Astrocyte (in vitro differentiated cells and primary cell): Measurements from ENCODE around the gene ZNF467. TPM values are rescaled to one million over a fixed set of nuclear protein-coding genes. Genes with fewer than 3 reads are reported as not detected.

ENCODE experiments used
- DNase-seq: peaks from one replicate; pipeline ENCODE4 v3.0.0-alpha.2; 2010; ENCODE audit warnings: low read depth
- FAIRE-seq: peaks from 2 replicates; lab custom pipeline; 2011; peaks lifted over from hg19 to GRCh38; lab: Jason Lieb, UNC
- H2AFZ ChIP-seq: 2 replicates; pipeline ENCODE4 v1.6.0; 2012; ENCODE audit warnings: low read depth, low read length, inconsistent platforms
- H3K27ac ChIP-seq: 2 replicates; pipeline ENCODE4 v1.5.1; 2011; ENCODE audit warnings: low read depth, low read length, inconsistent platforms
- H3K27me3 ChIP-seq: 2 replicates; pipeline ENCODE4 v1.6.0; 2011; ENCODE audit warnings: low read length, inconsistent platforms; ENCODE audit not compliant: insufficient read depth
- H3K36me3 ChIP-seq: 2 replicates; pipeline ENCODE4 v1.5.1; 2011; ENCODE audit warnings: low read length, inconsistent platforms; ENCODE audit not compliant: insufficient read depth
- H3K4me1 ChIP-seq: 2 replicates; pipeline ENCODE4 v1.5.1; 2011; ENCODE audit warnings: low read length, inconsistent platforms; ENCODE audit not compliant: insufficient read depth
- H3K4me2 ChIP-seq: 2 replicates; pipeline ENCODE4 v1.6.0; 2012; ENCODE audit warnings: low read length, inconsistent platforms
- H3K4me3 ChIP-seq: 2 replicates; pipeline ENCODE4 v1.5.1; 2011; ENCODE audit warnings: low read depth, mild to moderate bottlenecking, low read length, inconsistent platforms; ENCODE audit not compliant: insufficient read depth
- H3K79me2 ChIP-seq: 2 replicates; pipeline ENCODE4 v1.6.0; 2012; ENCODE audit warnings: mild to moderate bottlenecking, low read length, inconsistent platforms; ENCODE audit not compliant: insufficient read depth
- H3K9ac ChIP-seq: 2 replicates; pipeline ENCODE4 v1.6.0; 2012; ENCODE audit warnings: mild to moderate bottlenecking, low read length, inconsistent platforms
- H3K9me3 ChIP-seq: 2 replicates; pipeline ENCODE4 v1.5.1; 2012; ENCODE audit warnings: low read depth, mild to moderate bottlenecking, low read length, inconsistent platforms; ENCODE audit not compliant: insufficient read depth
- H4K20me1 ChIP-seq: 2 replicates; pipeline ENCODE4 v1.6.0; 2012; ENCODE audit warnings: low read length, inconsistent platforms; ENCODE audit not compliant: insufficient read depth
- H3K27ac Mint-ChIP-seq: one replicate; pipeline ENCODE4 v1.8.0; 2021; ENCODE audit warnings: mild to moderate bottlenecking, mixed read lengths; ENCODE audit not compliant: unreplicated experiment
- H3K27me3 Mint-ChIP-seq: one replicate; pipeline ENCODE4 v1.8.0; 2021; ENCODE audit warnings: low read depth, mixed read lengths; ENCODE audit not compliant: unreplicated experiment
- H3K36me3 Mint-ChIP-seq: one replicate; pipeline ENCODE4 v1.8.0; 2021; ENCODE audit warnings: low read depth, mixed read lengths; ENCODE audit not compliant: unreplicated experiment
- H3K4me1 Mint-ChIP-seq: one replicate; pipeline ENCODE4 v1.8.0; 2021; ENCODE audit warnings: low read depth, mixed read lengths; ENCODE audit not compliant: unreplicated experiment
- H3K4me3 Mint-ChIP-seq: one replicate; pipeline ENCODE4 v1.8.0; 2021; ENCODE audit warnings: mild to moderate bottlenecking, moderate library complexity, mixed read lengths; ENCODE audit not compliant: unreplicated experiment
- H3K9me3 Mint-ChIP-seq: one replicate; pipeline ENCODE4 v1.8.0; 2021; ENCODE audit warnings: mild to moderate bottlenecking, mixed read lengths; ENCODE audit not compliant: unreplicated experiment
- EZH2 ChIP-seq: IDR thresholded peaks from 2 replicates; pipeline ENCODE4 v1.6.1; 2012; ENCODE audit warnings: mild to moderate bottlenecking, low read length, inconsistent platforms; ENCODE audit not compliant: insufficient read depth
- total RNA-seq: library from RNA; stranded (reverse); gene quantifications from 2 replicates; pipeline ENCODE4 v1.2.1, GENCODE V29; 2021
- TF ChIP-seq, protein P1 (sequence below): IDR thresholded peaks from 2 replicates; pipeline ENCODE4 v1.5.1; 2011; ENCODE audit warnings: low read depth, mild to moderate bottlenecking, inconsistent platforms, low read length, moderate library complexity; ENCODE audit not compliant: insufficient read depth

The ZNF467 gene
- total RNA-seq, 1 donor from 2014 or later: 16.6 TPM

DNA sequence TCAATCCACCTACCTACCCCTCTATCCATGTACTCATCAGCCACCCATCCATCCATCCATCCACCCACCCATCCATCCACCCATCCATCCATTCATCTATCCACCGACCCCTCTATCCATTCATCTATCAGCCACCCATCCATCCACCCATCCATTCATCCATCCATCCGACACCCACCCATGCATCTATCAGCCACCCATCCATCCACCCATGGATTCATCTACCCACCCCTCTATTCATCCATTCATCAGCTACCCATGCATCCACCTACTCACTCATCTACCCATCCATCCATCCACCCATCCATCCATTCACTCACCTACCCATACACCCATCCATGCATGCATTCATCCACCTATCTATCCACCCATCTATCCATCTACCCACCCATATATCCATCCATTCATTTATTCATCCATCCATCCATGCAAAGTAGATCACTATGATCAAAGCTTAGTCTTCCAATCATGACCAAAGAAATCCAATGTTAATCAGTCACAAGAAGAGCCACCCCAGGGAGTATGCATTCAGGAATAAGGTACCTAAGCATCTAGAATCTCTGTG is 27.7 kb upstream of the ZNF467 start:
- no peak overlapping the region for H3K4me3 Mint-ChIP-seq
- TF ChIP-seq, protein P1, sequence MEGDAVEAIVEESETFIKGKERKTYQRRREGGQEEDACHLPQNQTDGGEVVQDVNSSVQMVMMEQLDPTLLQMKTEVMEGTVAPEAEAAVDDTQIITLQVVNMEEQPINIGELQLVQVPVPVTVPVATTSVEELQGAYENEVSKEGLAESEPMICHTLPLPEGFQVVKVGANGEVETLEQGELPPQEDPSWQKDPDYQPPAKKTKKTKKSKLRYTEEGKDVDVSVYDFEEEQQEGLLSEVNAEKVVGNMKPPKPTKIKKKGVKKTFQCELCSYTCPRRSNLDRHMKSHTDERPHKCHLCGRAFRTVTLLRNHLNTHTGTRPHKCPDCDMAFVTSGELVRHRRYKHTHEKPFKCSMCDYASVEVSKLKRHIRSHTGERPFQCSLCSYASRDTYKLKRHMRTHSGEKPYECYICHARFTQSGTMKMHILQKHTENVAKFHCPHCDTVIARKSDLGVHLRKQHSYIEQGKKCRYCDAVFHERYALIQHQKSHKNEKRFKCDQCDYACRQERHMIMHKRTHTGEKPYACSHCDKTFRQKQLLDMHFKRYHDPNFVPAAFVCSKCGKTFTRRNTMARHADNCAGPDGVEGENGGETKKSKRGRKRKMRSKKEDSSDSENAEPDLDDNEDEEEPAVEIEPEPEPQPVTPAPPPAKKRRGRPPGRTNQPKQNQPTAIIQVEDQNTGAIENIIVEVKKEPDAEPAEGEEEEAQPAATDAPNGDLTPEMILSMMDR: no peak
- no peak for TF ChIP-seq EZH2
- H2AFZ ChIP-seq: no peak overlapping the region
- H3K36me3 Mint-ChIP-seq: no peaks in the 10 kb centered on the region
- H3K27me3 Mint-ChIP-seq: peaks cover 37% of the 10 kb centered on the region
- H3K4me3 ChIP-seq: no peak overlapping the region
- no peaks in the 10 kb centered on the region for H3K9me3 ChIP-seq
- H4K20me1 ChIP-seq: no peaks in the 10 kb centered on the region
- no peaks in the 10 kb centered on the region for H3K4me1 Mint-ChIP-seq
- H3K9me3 Mint-ChIP-seq: no peaks in the 10 kb centered on the region
- DNase-seq (no peak), FAIRE-seq (no peak)
- no peaks in the 10 kb centered on the region for H3K36me3 ChIP-seq
- H3K79me2 ChIP-seq: no peaks in the 10 kb centered on the region
- no peak overlapping the region for H3K9ac ChIP-seq
- no peaks in the 10 kb centered on the region for H3K4me1 ChIP-seq
- no peaks in the 10 kb centered on the region for H3K27me3 ChIP-seq
- H3K4me2 ChIP-seq: no peak overlapping the region
- no peak overlapping the region for H3K27ac ChIP-seq
- no peak overlapping the region for H3K27ac Mint-ChIP-seq

DNA sequence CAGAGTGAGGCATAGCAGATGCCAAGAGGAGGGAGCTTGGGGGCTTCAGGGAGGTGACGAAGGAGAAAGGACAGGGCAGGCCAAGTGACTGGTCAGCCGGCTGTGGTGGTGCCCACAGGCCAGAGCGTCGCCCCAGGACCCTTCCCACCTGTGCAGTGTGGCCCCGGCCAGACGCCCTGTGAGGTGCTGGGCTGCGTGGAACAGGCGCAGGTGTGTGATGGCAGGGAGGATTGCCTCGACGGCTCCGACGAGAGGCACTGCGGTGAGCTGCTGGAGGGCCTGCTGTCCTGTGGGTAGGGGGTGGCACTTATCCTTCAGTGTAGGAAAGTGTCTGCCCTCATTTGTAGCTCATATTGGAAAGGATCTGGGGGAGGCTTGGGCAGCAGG is 26.8 kb upstream of the ZNF467 start:
- no peak for TF ChIP-seq EZH2
- TF ChIP-seq, protein P1: no peak
- FAIRE-seq: no peak
- H3K4me3 ChIP-seq: no peak overlapping the region
- Mint-ChIP-seq H3K4me1 (no peaks in the 10 kb centered on the region), H3K4me3 (no peak overlapping the region), H3K36me3 (peaks cover 3% of the 10 kb centered on the region), H3K27me3 (peaks cover 37% of the 10 kb centered on the region), H3K9me3 (no peaks in the 10 kb centered on the region), H3K27ac (no peak overlapping the region)
- no peak overlapping the region for H2AFZ ChIP-seq
- DNase-seq: no peak
- no peak overlapping the region for H3K27ac ChIP-seq
- no peaks in the 10 kb centered on the region for H3K36me3 ChIP-seq
- no peaks in the 10 kb centered on the region for H3K9me3 ChIP-seq
- H3K4me1 ChIP-seq: no peaks in the 10 kb centered on the region
- no peak overlapping the region for H3K9ac ChIP-seq
- no peak overlapping the region for H3K4me2 ChIP-seq
- H3K79me2 ChIP-seq: no peaks in the 10 kb centered on the region
- no peaks in the 10 kb centered on the region for H3K27me3 ChIP-seq
- H4K20me1 ChIP-seq: no peaks in the 10 kb centered on the region

DNA sequence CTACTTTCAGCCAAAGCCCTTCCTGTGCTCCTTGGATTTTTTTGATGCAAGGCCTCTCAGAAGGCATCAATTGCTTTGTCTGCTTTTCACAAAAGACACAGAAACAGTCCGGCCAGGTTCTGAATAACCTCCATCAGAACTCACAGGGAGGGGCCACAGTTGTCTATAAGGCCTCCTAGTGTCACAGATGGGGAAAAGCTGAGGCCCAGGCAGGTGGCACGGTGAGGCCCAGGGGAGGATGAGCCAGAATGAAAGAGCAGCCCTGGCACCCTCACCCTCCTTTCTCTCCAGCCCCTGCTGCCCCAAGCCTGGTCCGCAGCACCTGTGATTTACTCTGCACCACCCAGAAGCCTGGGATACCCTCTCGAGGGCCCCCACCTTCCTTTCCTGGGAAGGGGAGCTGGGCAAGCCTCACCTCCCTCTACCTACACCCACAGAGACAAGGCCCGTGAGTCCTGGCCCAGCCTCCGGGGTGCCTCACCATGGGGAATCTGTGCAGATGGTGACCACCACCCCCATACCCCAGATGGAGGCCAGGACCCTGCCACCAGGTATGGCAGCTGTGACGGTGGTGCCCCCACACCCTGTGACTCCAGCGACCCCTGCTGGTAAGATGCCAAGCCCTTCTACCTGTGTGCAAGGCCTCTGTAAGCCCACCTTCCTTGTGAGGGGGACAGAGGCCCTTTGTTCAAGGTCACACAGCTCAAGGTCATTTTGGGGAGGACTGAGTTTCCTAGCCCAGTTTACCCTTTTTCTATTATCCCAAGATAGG is 26.2 kb upstream of the ZNF467 start:
- no peaks in the 10 kb centered on the region for H3K4me1 Mint-ChIP-seq
- Histone ChIP-seq H3K4me1 (no peaks in the 10 kb centered on the region), H3K9me3 (no peaks in the 10 kb centered on the region), H3K9ac (no peak overlapping the region), H3K27me3 (peaks cover under 1% of the 10 kb centered on the region), H4K20me1 (no peaks in the 10 kb centered on the region), H3K36me3 (no peaks in the 10 kb centered on the region), H3K4me3 (no peak overlapping the region), H3K27ac (no peak overlapping the region), H2AFZ (no peak overlapping the region), H3K4me2 (no peak overlapping the region), H3K79me2 (no peaks in the 10 kb centered on the region)
- DNase-seq (no peak), FAIRE-seq (no peak)
- H3K27me3 Mint-ChIP-seq: peaks cover 40% of the 10 kb centered on the region
- TF ChIP-seq EZH2: no peak
- TF ChIP-seq, protein P1: no peak
- no peak overlapping the region for H3K27ac Mint-ChIP-seq
- H3K4me3 Mint-ChIP-seq: no peak overlapping the region
- H3K36me3 Mint-ChIP-seq: peaks cover 3% of the 10 kb centered on the region
- no peaks in the 10 kb centered on the region for H3K9me3 Mint-ChIP-seq
